Measurements from ENCODE around the gene DIS3L2.

DIS3L2 gene

GRCh38 chr2:231947694-231948093 is 13.8 kb upstream of the DIS3L2 start:
- in situ Hi-C loops (cut with HindIII; ENCODE audit: low sequenced_read_pairs), result no loop called here

GRCh38 chr2:231951452-231952035 is 10.0 kb upstream of the DIS3L2 start:
- in situ Hi-C loops (cut with HindIII; ENCODE audit: low sequenced_read_pairs), result no loop called here

GRCh38 chr2:231955758-231956472 is 5.6 kb upstream of the DIS3L2 start:
- in situ Hi-C loops (cut with HindIII; ENCODE audit: low sequenced_read_pairs), result no loop called here

GRCh38 chr2:231957913-231958763 is 3.4 kb upstream of the DIS3L2 start:
- in situ Hi-C loops (cut with HindIII; ENCODE audit: low sequenced_read_pairs), result no loop called here

GRCh38 chr2:231960810-231961348 is 634 bp upstream of the DIS3L2 start:
- in situ Hi-C loops (cut with HindIII; ENCODE audit: low sequenced_read_pairs), result no loop called here

GRCh38 chr2:231965102-231965501 is 3.6 kb downstream of the DIS3L2 start:
- in situ Hi-C loops (cut with HindIII; ENCODE audit: low sequenced_read_pairs), result no loop called here

GRCh38 chr2:231966886-231967285 is 5.4 kb downstream of the DIS3L2 start:
- in situ Hi-C loops (cut with HindIII; ENCODE audit: low sequenced_read_pairs), result no loop called here

GRCh38 chr2:231968820-231969219 is 7.3 kb downstream of the DIS3L2 start:
- in situ Hi-C loops (cut with HindIII; ENCODE audit: low sequenced_read_pairs), result no loop called here

GRCh38 chr2:231970461-231970860 is 8.9 kb downstream of the DIS3L2 start:
- in situ Hi-C loops (cut with HindIII; ENCODE audit: low sequenced_read_pairs), result no loop called here

GRCh38 chr2:231975001-231975400 is 13.5 kb downstream of the DIS3L2 start:
- in situ Hi-C loops (cut with HindIII; ENCODE audit: low sequenced_read_pairs), result no loop called here

GRCh38 chr2:231977430-231977829 is 15.9 kb downstream of the DIS3L2 start:
- in situ Hi-C loops (cut with HindIII; ENCODE audit: low sequenced_read_pairs), result no loop called here

- in situ Hi-C loops (cut with HindIII; ENCODE audit: low sequenced_read_pairs), result loop anchor here (10.0 kb wide), 2 partner anchors 80 to 180 kb away; no protein-coding TSS in a partner anchor
These were observed 23.5 kb downstream of the DIS3L2 start for GRCh38 chr2:231984992-231985391.

GRCh38 chr2:231985823-231986261 is 24.3 kb downstream of the DIS3L2 start:
- in situ Hi-C loops (cut with HindIII; ENCODE audit: low sequenced_read_pairs), result loop anchor here (10.0 kb wide), 2 partner anchors 79 to 181 kb away; no protein-coding TSS in a partner anchor

- in situ Hi-C loops (cut with HindIII; ENCODE audit: low sequenced_read_pairs), result loop anchor here (10.0 kb wide), 2 partner anchors 78 to 182 kb away; no protein-coding TSS in a partner anchor
These were observed 25.7 kb downstream of the DIS3L2 start for GRCh38 chr2:231987124-231987727.

- in situ Hi-C loops (cut with HindIII; ENCODE audit: low sequenced_read_pairs), result loop anchor here (10.0 kb wide), 2 partner anchors 76 to 184 kb away; no protein-coding TSS in a partner anchor
These were observed 26.8 kb downstream of the DIS3L2 start for GRCh38 chr2:231988179-231988866.

- in situ Hi-C loops (cut with HindIII; ENCODE audit: low sequenced_read_pairs), result loop anchor here (10.0 kb wide), 1 partner anchor 57 kb away; no protein-coding TSS in a partner anchor
These were observed 30.2 kb downstream of the DIS3L2 start for GRCh38 chr2:231991664-231992063.

GRCh38 chr2:231992888-231993287 is 31.4 kb downstream of the DIS3L2 start:
- in situ Hi-C loops (cut with HindIII; ENCODE audit: low sequenced_read_pairs), result loop anchor here (10.0 kb wide), 1 partner anchor 58 kb away; no protein-coding TSS in a partner anchor

GRCh38 chr2:231996797-231997540 is 35.5 kb downstream of the DIS3L2 start:
- in situ Hi-C loops (cut with HindIII; ENCODE audit: low sequenced_read_pairs), result loop anchor here (10.0 kb wide), 1 partner anchor 62 kb away; no protein-coding TSS in a partner anchor

- in situ Hi-C loops (cut with HindIII; ENCODE audit: low sequenced_read_pairs), result loop anchor here (10.0 kb wide), 1 partner anchor 63 kb away; no protein-coding TSS in a partner anchor
These were observed 36.5 kb downstream of the DIS3L2 start for GRCh38 chr2:231998046-231998445.

Data from endothelial cell of hepatic sinusoid (primary cell).